OCI-LY7 (cell line): ENCODE results near the gene NLN. TPM values are rescaled to one million over a fixed set of nuclear protein-coding genes. Genes with fewer than 3 reads are reported as not detected.

Experiments
- BruUV-seq: library from RNA; stranded (reverse); fragments of 400-500 nt; replicated peaks from 2 replicates; lab custom pipeline; 2021; lab: Mats Ljungman, UMichigan
- CTCF ChIA-PET: fragments of 300-600 bp; sonication (Branson Sonifier 250); formaldehyde crosslinking; loops from one replicate; lab custom pipeline; 2022; ENCODE audit warnings: antibody characterized with exemption; ENCODE audit not compliant: unreplicated experiment; lab: Charles Lee
- POLR2A ChIA-PET: fragments of 300-600 bp; sonication (Branson Sonifier 250); formaldehyde crosslinking; loops from one replicate; lab custom pipeline; 2022; ENCODE audit warnings: antibody characterized with exemption; lab: Charles Lee
- DNase-seq: peaks from one replicate; pipeline ENCODE4 v3.0.0-alpha.2; 2015; ENCODE audit warnings: low spot score
- H2AFZ ChIP-seq: fragments of 200-600 bp; sonication (generic), shearing (Covaris generic); 2 replicates; pipeline ENCODE4 v1.6.1; 2014; ENCODE audit warnings: mild to moderate bottlenecking, antibody characterized with exemption, low read length, moderate library complexity
- H3K27ac ChIP-seq: fragments of 200-600 bp; sonication (generic); 2 replicates; pipeline ENCODE4 v1.5.1; 2014; ENCODE audit warnings: mixed run types, low read depth, mild to moderate bottlenecking, moderate library complexity, low read length, inconsistent platforms; ENCODE audit not compliant: poor library complexity, severe bottlenecking
- H3K36me3 ChIP-seq: fragments of 200-600 bp; sonication (generic); 2 replicates; pipeline ENCODE4 v1.6.1; 2014; ENCODE audit warnings: mild to moderate bottlenecking, antibody characterized with exemption, low read length, moderate library complexity, mixed read lengths; ENCODE audit not compliant: insufficient read depth
- H3K4me1 ChIP-seq: fragments of 200-600 bp; sonication (generic); 2 replicates; pipeline ENCODE4 v1.5.1; 2014; ENCODE audit warnings: mild to moderate bottlenecking, low read length; ENCODE audit not compliant: insufficient read depth, poor library complexity, severe bottlenecking
- H3K4me2 ChIP-seq: fragments of 200-600 bp; sonication (generic); 2 replicates; pipeline ENCODE4 v1.6.1; 2014; ENCODE audit warnings: mild to moderate bottlenecking, low read length
- H3K4me3 ChIP-seq: fragments of 200-600 bp; sonication (generic); 2 replicates; pipeline ENCODE4 v1.5.1; 2014; ENCODE audit warnings: mild to moderate bottlenecking, low read depth, low read length; ENCODE audit not compliant: poor library complexity, severe bottlenecking
- H3K79me2 ChIP-seq: fragments of 200-600 bp; sonication (generic); 2 replicates; pipeline ENCODE4 v1.6.1; 2016; ENCODE audit warnings: low read depth, mild to moderate bottlenecking, low read length, moderate library complexity, mixed read lengths; ENCODE audit not compliant: insufficient read depth
- H3K9me2 ChIP-seq: fragments of 200-600 bp; sonication (generic); 2 replicates; pipeline ENCODE4 v1.6.1; 2016; ENCODE audit warnings: mild to moderate bottlenecking, low read length, mixed read lengths; ENCODE audit not compliant: insufficient read depth
- H3K9me3 ChIP-seq: fragments of 200-600 bp; sonication (generic); 2 replicates; pipeline ENCODE4 v1.6.1; 2014; ENCODE audit warnings: mild to moderate bottlenecking, mixed run types, low read length, mixed read lengths
- H4K20me1 ChIP-seq: fragments of 200-600 bp; sonication (generic); 2 replicates; pipeline ENCODE4 v1.6.1; 2014; ENCODE audit warnings: mild to moderate bottlenecking, antibody characterized with exemption, low read length, moderate library complexity, mixed read lengths; ENCODE audit not compliant: insufficient read depth
- CTCF ChIP-seq: fragments of 200-600 bp; sonication (generic); conservative IDR thresholded peaks from 2 replicates; pipeline ENCODE4 v1.5.1; 2014; ENCODE audit warnings: mild to moderate bottlenecking, antibody characterized with exemption, low read length, moderate library complexity, mixed read lengths
- EZH2phosphoT487 ChIP-seq: fragments of 200-600 bp; sonication (generic); IDR thresholded peaks from 2 replicates; pipeline ENCODE4 v1.6.1; 2018; ENCODE audit warnings: low read depth, borderline replicate concordance, mild to moderate bottlenecking, mixed run types, antibody characterized with exemption, low read length, moderate library complexity, mixed read lengths
- intact Hi-C: fragments of 100-400 bp; cut with micrococcal nuclease; formaldehyde crosslinking; loops from one replicate; pipeline ENCODE4 v1.10.0; 2022; ENCODE audit not compliant: unreplicated experiment
- total RNA-seq, 2 experiments: library from RNA; depleted of rRNA in 1 of 2; stranded (reverse); fragments of >200 nt in 1 of 2; shearing (Covaris generic) in 1 of 2; gene quantifications; 2 replicates each; pipeline ENCODE4 v1.2.3, GENCODE V29; 2014 to 2022

Gene NLN
- total RNA-seq, 2 experiments from 2014 or later = 14.9 to 26.0 TPM

- TF ChIP-seq CTCF = no peak
- Histone ChIP-seq H3K79me2 (no peaks in the 10 kb centered on the region), H3K4me2 (no peak overlapping the region), H3K9me2 (no peaks in the 10 kb centered on the region), H4K20me1 (no peaks in the 10 kb centered on the region), H3K27ac (no peak overlapping the region), H3K4me3 (no peak overlapping the region), H2AFZ (no peak overlapping the region), H3K36me3 (peaks cover 30% of the 10 kb centered on the region), H3K9me3 (no peaks in the 10 kb centered on the region), H3K4me1 (no peaks in the 10 kb centered on the region)
- no TSS peak for BruUV-seq
- ChIA-PET CTCF (no interaction called here), POLR2A (interaction anchor here (1.0 to 1.4 kb wide), 3 partner anchors 12 to 145 kb away, joined by 3 to 5 read pairs (median 3); partner anchors contain the start of genes CENPK and PPWD1)
- intact Hi-C loops = no loop called here
- no peak for DNase-seq
Measured at GRCh38 chr5:65708145-65708544, 13.9 kb upstream of the NLN start.

GRCh38 chr5:65718576-65719310 is 3.3 kb upstream of the NLN start:
- H3K9me3 ChIP-seq = no peaks in the 10 kb centered on the region
- H3K9me2 ChIP-seq = no peaks in the 10 kb centered on the region
- intact Hi-C loops = no loop called here
- no peak for TF ChIP-seq CTCF
- no peak for TF ChIP-seq EZH2phosphoT487
- peaks cover 31% of the 10 kb centered on the region for H3K4me1 ChIP-seq
- POLR2A ChIA-PET = no interaction called here
- CTCF ChIA-PET = no interaction called here
- H2AFZ ChIP-seq = no peak overlapping the region
- H3K4me3 ChIP-seq = no peak overlapping the region
- no peak overlapping the region for H3K4me2 ChIP-seq
- H3K79me2 ChIP-seq = peaks cover 25% of the 10 kb centered on the region
- H3K27ac ChIP-seq = no peak overlapping the region
- H3K36me3 ChIP-seq = peaks cover 56% of the 10 kb centered on the region
- no peaks in the 10 kb centered on the region for H4K20me1 ChIP-seq
- no peak for DNase-seq
- BruUV-seq = no TSS peak
